ENCODE results near the gene CAMKV.

GRCh38 chr3:49867400-49867799, 2.3 kb downstream of the CAMKV start:
- TF ChIP-seq GATA3 (IDR thresholded peaks at IDR 0.05; ENCODE audit: low read depth, low read length) (no peak), GATA2 (IDR thresholded peaks at IDR 0.05; ENCODE audit: low read depth, low read length) (no peak)
